ENCODE data around the gene KCNA10.

DNA sequence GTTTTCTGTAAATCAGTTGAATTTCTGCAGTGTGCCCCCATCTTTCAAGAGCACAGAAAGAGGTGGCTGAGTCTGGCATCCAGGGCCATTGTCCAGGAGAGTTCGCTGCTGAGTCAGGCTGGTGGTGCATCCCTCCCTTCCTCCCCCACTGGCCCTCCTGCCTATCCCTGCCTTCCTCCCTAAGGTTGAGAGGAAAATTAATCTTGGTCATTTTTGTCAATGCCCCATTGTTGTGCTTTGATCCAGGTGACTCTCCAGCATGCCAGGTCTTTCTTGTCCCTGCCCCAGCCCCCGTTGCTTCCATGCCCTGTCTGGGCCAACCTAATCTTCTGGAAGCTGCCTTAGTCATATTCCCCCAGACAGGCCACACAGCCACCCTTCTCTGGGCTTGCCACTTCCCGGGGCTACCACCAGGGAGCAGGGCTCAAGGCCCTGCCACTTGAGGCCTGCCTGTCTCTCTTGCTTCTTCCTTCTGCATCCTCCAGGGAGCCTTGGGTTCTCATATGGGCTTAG, 41.5 kb downstream of the KCNA10 start:
- TF ChIP-seq, protein P1, sequence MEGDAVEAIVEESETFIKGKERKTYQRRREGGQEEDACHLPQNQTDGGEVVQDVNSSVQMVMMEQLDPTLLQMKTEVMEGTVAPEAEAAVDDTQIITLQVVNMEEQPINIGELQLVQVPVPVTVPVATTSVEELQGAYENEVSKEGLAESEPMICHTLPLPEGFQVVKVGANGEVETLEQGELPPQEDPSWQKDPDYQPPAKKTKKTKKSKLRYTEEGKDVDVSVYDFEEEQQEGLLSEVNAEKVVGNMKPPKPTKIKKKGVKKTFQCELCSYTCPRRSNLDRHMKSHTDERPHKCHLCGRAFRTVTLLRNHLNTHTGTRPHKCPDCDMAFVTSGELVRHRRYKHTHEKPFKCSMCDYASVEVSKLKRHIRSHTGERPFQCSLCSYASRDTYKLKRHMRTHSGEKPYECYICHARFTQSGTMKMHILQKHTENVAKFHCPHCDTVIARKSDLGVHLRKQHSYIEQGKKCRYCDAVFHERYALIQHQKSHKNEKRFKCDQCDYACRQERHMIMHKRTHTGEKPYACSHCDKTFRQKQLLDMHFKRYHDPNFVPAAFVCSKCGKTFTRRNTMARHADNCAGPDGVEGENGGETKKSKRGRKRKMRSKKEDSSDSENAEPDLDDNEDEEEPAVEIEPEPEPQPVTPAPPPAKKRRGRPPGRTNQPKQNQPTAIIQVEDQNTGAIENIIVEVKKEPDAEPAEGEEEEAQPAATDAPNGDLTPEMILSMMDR (IDR thresholded peaks at IDR 0.05; ENCODE audit: insufficient read depth, low read depth, low read length), result no peak
- TF ChIP-seq EZH2 (IDR thresholded peaks at IDR 0.05; ENCODE audit: insufficient read depth, low read length), result no peak

Data from astrocyte (in vitro differentiated cells and primary cell).